Measurements from ENCODE around the gene IZUMO2. TPM values are rescaled to one million over a fixed set of nuclear protein-coding genes. Genes with fewer than 3 reads are reported as not detected.
"Not testable (repeated sequence)": the region's sequence is repeated elsewhere in the genome, so short reads cannot be mapped to it uniquely, and the experiment has no call there.

The IZUMO2 gene
- total RNA-seq, 1 donor from 2014 or later: not detected

DNA sequence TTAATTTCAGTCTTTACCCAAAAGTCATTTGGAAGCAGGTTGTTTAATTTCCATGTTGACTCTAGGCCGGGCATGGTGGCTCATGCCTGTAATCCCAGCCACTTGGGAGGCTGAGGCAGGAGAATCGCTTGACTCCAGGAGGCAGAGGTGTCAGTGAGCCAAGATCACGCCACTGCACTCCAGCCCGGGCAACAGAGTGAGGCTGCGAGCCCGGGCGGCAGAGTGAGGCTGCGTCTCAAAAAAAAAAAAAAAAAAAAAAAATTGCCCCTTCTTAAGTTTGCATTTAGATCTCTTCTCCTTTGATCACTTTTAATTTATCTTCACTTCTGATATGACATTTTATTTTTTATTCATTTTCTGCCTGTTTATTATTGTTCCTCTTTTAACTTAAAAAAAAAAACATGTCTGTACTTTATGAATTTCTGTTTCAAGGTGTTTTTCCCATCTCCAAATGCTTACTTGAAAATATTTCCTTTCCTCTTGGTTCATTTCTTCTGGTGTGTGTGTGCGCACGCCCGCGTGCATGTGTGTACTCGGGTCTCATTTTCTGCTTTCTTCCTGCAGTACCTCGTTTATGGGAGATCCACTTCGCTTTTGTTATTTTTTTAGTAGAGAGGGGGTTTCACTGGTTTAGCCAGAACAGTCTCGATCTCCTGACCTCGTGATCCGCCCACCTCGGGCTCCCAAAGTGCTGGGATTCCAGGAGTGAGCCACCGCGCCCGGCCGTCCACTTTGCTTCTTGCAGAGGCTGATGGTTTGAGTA, 26.3 kb downstream of the IZUMO2 start:
- intact Hi-C loops (cut with micrococcal nuclease): not testable (repeated sequence)

DNA sequence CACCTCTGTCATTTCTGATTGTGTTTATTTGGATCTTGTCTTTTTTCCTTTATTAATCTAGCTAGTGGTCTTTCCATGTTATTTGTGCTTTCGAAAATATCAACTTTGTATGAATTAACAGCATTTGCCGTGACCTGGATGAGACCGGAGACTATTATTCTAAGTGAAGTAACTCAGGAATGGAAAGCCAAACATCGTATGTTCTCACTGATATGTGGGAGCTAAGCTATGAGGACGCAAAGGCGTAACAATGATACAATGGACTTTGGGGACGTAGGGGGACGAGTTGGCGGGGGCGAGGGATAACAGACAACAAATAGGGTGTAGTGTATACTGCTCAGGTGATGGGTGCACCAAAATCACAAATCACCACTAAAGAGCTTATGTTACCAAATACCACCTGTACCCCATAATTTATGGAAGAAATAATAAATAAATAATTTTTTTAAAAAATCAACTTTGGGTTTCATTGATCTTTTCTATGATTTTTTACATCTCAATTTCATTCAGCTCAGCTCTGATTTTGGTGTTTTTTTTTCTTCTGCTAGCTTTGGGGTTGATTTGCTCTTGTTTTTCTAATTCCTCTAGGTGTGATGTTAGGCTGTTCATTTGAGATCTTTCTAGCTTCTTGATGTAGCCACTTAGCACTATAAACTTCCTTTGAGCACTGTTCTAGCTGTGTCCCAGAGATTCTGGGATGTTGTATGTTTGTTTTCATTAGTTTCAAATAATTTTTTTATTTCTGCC, 27.1 kb downstream of the IZUMO2 start:
- intact Hi-C loops (cut with micrococcal nuclease): not testable (repeated sequence)

DNA sequence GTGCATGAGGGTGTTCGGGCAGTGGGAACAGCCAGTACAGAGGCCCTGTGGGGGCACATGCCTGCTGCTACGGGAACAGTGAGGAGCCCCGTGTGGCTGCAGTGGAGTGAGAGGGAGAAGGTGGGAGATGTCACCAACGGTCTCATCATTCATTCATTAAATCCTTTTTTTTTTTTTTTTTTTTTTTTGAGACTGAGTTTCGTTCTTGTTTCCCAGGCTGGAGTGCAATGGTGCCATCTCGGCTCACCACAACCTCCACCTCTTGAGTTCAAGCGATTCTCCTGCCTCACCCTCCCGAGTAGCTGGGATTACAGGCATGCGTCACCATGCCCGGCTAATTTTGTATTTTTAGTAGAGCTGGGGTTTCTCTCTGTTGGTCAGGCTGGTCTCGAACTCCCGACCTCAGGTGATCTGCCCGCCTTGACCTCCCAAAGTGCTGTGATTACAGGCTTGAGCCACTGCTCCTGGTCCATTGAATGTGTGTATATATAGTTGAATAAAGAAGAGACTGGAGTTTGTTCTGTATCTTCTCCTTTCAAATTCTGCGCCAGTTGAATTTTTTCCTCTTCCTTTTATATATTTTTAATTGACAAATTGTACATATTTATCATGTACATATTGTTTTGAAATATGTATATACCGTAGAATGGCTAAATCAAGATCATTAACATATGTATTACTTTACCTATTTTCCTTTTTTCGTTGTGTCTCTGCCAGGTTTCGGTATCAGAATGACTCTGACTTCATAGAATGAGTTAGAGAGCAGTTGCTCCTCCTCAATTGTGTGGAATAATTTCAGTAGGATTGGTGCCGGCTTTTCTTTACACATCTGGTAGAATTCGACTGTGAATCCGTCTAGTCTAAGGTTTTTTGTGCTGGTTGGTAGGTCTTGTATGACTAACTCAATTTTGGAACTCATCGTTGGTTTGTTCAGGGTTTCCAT, 28.0 kb downstream of the IZUMO2 start:
- intact Hi-C loops (cut with micrococcal nuclease): not testable (repeated sequence)

DNA sequence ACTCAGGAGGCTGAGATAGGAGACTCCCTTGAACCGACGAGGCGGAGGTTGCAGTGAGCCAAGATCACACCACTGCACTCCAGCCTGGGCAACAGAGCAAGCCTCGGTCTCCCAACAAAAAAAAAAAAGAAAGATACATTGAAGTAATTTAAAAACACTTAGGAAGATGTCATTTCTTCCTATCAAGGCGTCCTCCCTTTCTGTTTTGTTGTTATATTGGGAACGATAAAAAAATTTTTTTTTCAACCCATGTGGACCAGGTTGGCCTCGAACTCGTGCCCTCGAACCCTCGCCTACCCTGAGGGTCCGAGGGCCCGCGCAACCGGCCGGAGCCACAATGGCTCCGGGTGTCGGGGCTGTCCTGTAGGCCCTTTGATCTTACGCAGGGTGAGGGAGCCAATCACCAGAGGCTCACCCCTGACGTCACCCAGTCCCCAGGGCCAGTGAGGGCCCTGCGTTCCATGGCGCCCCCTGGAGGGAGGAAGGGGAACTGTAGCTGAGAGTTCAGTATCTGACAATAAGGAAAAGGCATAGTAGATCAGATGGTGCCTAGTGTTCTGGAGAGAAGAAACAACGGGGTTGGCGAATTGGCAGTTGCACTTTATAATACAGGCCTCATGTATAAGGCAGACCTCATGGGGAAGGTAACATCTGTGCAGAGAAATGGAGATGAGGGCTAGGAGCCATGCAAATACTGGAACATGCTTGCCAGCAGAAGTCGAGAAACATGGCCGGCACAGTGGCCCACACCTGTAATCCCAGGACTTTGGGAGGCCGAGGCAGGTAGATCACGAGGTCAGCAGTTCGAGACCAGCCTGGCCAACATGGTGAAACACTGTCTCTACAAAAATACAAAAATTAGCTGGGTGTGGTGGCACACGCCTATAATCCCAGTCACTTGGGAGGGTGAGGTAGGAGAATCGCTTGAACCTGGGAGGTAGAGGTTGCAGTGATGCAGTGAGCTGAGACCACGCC, 29.3 kb downstream of the IZUMO2 start:
- intact Hi-C loops (cut with micrococcal nuclease): not testable (repeated sequence)

DNA sequence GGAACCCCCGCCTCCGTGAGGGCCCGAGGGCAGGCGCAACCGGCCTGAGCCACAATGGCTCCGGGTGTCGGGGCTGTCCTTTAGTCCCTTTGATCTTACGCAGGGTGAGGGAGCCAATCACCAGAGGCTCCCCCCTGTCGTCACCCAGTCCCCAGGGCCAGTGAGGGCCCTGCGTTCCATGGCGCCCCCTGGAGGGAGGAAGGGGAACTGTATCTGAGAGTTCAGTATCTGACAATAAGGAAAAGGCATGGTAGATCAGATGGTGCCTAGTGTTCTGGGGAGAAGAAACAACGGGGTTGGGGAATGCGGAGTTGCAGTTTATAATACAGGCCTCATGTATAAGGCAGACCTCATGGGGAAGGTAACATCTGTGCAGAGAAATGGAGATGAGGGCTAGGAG, 59.1 kb downstream of the IZUMO2 start:
- intact Hi-C loops (cut with micrococcal nuclease): not testable (repeated sequence)

DNA sequence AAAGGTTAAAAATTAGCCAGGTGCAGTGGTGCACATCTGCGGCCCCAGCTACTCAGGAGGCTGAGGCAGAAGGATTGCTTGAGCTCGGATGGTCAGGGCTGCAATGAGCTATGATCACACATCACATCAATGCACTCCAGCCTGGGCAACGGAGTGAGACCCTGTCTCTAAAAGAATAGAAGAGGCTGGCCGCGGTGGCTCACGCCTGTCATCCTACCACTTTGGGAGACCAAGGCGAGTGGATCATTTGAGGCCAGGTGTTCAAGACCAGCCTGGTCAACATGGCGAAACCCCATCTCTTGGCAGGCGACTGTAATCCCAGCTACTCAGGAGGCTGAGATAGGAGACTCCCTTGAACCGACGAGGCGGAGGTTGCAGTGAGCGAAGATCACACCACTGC, 59.7 kb downstream of the IZUMO2 start:
- intact Hi-C loops (cut with micrococcal nuclease): not testable (repeated sequence)

Other genes starting within 250 kb of the IZUMO2 start
- 10.7 and 11.3 TPM in 2 replicates for gene ATF5, start 234.1 kb downstream of the IZUMO2 start, total RNA-seq
- 126 and 138 TPM in 2 replicates for gene NUP62, start 233.8 kb downstream of the IZUMO2 start, total RNA-seq
- gene SIGLEC11, start 202.1 kb downstream of the IZUMO2 start, total RNA-seq: not detected in 2 replicates
- 72.9 and 75.3 TPM in 2 replicates for gene VRK3, start 137.9 kb downstream of the IZUMO2 start, total RNA-seq
- gene ZNF473, start 137.3 kb downstream of the IZUMO2 start, total RNA-seq: 10.8 and 11.0 TPM in 2 replicates
- gene MYH14, start 40.3 kb upstream of the IZUMO2 start, total RNA-seq: not detected in 2 replicates
- 9.4 and 9.5 TPM in 2 replicates for gene KCNC3, start 166.1 kb upstream of the IZUMO2 start, total RNA-seq
- 2.0 and 2.2 TPM in 2 replicates for gene NAPSA, start 202.4 kb upstream of the IZUMO2 start, total RNA-seq
- gene NR1H2, start 213.2 kb upstream of the IZUMO2 start, total RNA-seq: 63.5 and 64.3 TPM in 2 replicates
- 140 and 141 TPM in 2 replicates for gene POLD1, start 221.1 kb upstream of the IZUMO2 start, total RNA-seq